GM23338 (cell line): Measurements from ENCODE around the gene RFPL2.

Source experiments
- CREB1 ChIP-seq: fragments of 250-450 bp; sonication (Bioruptor Pico); IDR thresholded peaks from 2 replicates; pipeline ENCODE4 v1.5.0; 2020; ENCODE audit warnings: low read depth, mild to moderate bottlenecking, moderate library complexity
- CTCF ChIP-seq, 2 experiments: fragments of 200-600 bp in 1 of 2; sonication (generic) in 1 of 2; conservative IDR thresholded peaks; 2 replicates each; pipeline versions ENCODE4 v1.5.1 to v1.6.1; 2016 to 2017; ENCODE audit warnings: antibody characterized with exemption in 2 of 2, low read depth in 2 of 2, mild to moderate bottlenecking in 2 of 2, moderate library complexity in 1 of 2
- EZH2 ChIP-seq: fragments of 200-600 bp; sonication (generic); IDR thresholded peaks from one replicate; pipeline ENCODE4 v1.8.0; 2017; ENCODE audit warnings: antibody characterized with exemption, mild to moderate bottlenecking, low read depth; ENCODE audit not compliant: unreplicated experiment
- EZH2phosphoT487 ChIP-seq: fragments of 200-600 bp; sonication (generic); IDR thresholded peaks from one replicate; pipeline ENCODE4 v1.8.1; 2018; ENCODE audit warnings: antibody characterized with exemption; ENCODE audit not compliant: unreplicated experiment
- POLR2AphosphoS5 ChIP-seq: IDR thresholded peaks from 2 replicates; pipeline ENCODE4 v1.6.1; 2016; ENCODE audit warnings: antibody characterized with exemption, low read depth

GRCh38 chr22:32183625-32184024 is 21.2 kb downstream of the RFPL2 start:
- TF ChIP-seq CREB1 (no peak), CTCF (conservative IDR thresholded peaks at IDR 0.05; ENCODE audit: low read depth in 2 of 2) (no peak), POLR2AphosphoS5 (no peak), EZH2phosphoT487 (no peak), EZH2 (no peak)
